Tongue (tissue), 2 donors: Measurements from ENCODE around the gene HKDC1. TPM values are rescaled to one million over a fixed set of nuclear protein-coding genes. Genes with fewer than 3 reads are reported as not detected.
"Not testable (repeated sequence)": the region's sequence is repeated elsewhere in the genome, so short reads cannot be mapped to it uniquely, and the experiment has no call there.

Experiments used
- DNase-seq: peaks from one replicate; pipeline ENCODE4 v3.0.0-alpha.2; 2015
- total RNA-seq: library from RNA; depleted of rRNA; stranded (reverse); fragments of >200 nt; gene quantifications from one replicate; pipeline ENCODE4 v1.2.3, GENCODE V29; 2014

The HKDC1 gene
- total RNA-seq, 1 donor from 2014 or later, result 0.51 TPM

GRCh38 chr10:69243817-69244216 is 23.7 kb downstream of the HKDC1 start:
- no peak for DNase-seq

GRCh38 chr10:69246036-69246435 is 25.9 kb downstream of the HKDC1 start:
- DNase-seq, result no peak

GRCh38 chr10:69246581-69247312 is 26.6 kb downstream of the HKDC1 start:
- DNase-seq, result no peak

DNA sequence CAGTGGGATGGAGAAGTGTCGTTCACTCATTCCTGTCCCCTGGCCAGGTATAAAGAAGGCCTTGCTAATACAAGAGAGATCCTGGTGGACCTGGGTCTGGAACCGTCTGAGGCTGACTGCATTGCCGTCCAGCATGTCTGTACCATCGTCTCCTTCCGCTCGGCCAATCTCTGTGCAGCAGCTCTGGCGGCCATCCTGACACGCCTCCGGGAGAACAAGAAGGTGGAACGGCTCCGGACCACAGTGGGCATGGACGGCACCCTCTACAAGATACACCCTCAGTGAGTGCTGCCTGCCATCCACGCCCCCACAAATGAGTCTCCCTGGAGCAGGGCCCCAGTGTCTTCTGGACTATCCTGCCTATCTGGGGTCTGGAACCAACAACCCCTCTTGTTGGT is 27.2 kb downstream of the HKDC1 start:
- DNase-seq, result no peak

DNA sequence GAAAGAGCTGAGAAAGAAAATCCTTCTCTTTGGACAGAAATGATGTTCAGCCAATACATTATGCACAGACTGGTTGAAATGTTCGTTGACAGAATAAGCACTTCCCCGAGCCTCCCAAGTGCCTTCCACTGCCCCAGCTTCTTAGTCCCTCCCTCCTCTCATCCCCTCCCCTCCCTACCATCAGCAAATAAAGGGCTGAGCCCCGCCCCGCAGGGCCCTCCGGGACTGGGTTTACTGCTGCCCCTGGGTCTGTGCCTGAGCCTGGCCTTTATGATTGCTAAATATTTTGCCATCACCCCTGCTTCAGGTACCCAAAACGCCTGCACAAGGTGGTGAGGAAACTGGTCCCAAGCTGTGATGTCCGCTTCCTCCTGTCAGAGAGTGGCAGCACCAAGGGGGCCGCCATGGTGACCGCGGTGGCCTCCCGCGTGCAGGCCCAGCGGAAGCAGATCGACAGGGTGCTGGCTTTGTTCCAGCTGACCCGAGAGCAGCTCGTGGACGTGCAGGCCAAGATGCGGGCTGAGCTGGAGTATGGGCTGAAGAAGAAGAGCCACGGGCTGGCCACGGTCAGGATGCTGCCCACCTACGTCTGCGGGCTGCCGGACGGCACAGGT is 28.1 kb downstream of the HKDC1 start:
- DNase-seq, result no peak

DNA sequence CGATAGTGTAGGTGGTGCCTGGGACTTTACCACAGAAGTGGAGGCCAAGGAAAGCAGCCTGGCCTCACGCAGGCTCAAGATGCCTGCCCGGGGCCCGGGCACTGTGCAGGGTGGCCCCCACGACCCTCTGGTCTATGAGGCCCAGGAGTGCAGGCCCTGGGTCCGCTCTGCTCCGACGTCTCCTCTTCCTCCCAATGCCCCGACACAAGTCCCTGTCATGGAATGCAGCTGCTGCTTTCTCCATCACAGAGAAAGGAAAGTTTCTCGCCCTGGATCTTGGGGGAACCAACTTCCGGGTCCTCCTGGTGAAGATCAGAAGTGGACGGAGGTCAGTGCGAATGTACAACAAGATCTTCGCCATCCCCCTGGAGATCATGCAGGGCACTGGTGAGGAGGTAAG is 29.9 kb downstream of the HKDC1 start:
- no peak for DNase-seq

GRCh38 chr10:69251417-69251816 is 31.3 kb downstream of the HKDC1 start:
- not testable (repeated sequence) for DNase-seq

DNA sequence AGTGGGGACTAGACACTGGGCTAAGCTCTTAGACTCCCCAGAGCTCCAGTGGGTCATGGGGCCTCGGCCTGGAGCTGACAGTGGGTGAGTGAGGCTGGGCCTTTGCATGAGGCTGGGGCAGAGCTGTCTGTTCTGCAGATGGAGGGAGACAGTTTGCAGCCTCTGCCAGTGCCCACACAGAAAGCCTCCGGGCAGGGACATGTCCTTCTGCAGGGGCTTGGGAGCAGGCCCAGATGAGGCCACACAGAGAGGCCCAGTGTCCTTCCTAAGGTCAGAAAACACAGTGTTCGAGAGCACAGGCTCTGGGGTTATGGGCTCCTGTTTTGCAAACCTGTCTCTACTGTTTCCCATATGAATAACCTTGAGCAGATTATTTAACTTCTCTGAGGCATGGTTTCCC is 33.0 kb downstream of the HKDC1 start:
- DNase-seq, result no peak

GRCh38 chr10:69254877-69255276 is 34.7 kb downstream of the HKDC1 start:
- no peak for DNase-seq

DNA sequence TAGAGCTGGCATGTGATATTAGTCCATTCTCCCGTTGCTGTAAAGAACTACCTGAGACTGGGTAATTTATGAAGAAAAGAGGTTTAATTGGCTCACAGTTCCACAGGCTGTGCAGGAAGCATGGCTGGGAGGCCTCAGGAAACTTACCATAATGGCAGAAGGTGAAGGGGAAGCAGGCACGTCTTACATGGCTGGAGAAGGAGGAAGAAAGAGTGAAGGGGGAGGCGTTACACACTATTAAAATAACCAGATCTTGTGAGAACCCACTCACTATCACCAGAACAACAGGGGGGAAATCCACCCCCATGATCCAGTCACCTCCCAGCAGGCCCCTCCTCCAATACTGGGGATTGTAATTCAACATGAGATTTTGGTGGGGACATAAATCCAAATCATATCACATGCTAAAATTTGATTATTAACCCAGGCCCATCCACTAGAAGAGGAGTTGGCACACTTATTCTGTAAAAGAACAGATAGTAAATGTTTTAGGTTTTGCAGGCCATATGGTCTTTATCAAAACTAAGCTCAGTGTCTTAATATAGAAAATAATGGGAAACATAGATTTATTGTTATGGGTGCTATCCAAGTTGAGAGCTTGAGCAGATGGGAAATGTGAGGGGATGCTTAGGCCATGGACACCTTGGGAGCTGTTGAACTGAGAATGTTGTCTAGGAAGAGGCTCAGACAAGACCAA is 39.6 kb downstream of the HKDC1 start:
- no peak for DNase-seq

GRCh38 chr10:69261184-69261583 is 41.1 kb downstream of the HKDC1 start:
- DNase-seq, result no peak

DNA sequence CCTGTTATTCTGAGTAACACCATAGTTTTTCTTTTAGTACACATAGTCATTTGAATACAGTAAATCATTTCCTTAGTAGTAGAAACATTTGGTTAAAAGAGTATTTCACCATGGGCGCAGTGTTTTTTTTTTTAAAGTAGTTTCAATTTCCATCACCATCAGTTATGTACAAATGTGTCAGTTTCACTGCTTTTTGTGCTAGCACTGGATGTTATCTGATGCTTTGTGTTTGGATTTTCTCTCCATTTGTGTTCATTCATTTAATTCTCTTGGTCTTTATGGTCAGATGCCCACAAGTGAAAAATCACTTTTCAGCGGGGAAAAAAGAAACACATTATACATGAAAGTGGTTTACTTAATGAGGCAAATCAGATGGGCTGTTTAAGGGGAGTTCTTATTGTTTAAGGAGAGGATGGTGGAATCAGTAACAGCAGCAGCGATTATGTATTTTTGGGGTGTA is 42.2 kb downstream of the HKDC1 start:
- no peak for DNase-seq

DNA sequence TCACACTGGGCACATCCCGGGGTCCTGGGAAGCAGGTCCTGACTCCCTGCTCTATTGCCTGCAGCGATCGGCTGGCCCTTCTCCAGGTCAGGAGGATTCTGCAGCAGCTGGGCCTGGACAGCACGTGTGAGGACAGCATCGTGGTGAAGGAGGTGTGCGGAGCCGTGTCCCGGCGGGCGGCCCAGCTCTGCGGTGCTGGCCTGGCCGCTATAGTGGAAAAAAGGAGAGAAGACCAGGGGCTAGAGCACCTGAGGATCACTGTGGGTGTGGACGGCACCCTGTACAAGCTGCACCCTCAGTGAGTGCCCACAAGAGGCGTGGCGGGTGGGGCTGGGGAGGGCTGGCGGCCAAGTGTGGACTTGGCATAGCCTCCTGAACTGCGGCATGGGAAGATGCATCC is 45.4 kb downstream of the HKDC1 start:
- DNase-seq, result no peak

- DNase-seq, result no peak
Measured at GRCh38 chr10:69268761-69269416, 48.8 kb downstream of the HKDC1 start.

- DNase-seq, result no peak
Measured at GRCh38 chr10:69269761-69270160, 49.6 kb downstream of the HKDC1 start.

- DNase-seq, result no peak
Measured at GRCh38 chr10:69270990-69271389, 50.9 kb downstream of the HKDC1 start.

- DNase-seq, result no peak
Measured at GRCh38 chr10:69272624-69273023, 52.5 kb downstream of the HKDC1 start.

DNA sequence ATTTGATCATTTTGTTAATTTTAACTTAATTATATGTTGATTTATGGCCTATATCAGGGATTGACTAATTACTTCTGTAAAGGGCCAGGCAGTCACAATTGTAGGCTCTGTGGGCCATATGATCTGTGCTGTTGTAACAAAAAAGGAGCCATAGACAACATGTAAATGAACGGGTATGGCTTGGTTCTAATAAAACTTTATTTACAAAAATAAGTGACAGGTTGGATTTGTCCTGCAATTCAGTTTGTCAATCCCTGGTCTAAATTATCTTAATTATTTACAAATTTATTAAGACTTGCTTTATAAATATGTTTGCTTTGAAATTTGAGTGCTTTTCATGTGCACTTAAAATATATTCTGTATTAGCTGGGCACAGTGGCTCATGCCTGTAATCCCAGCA is 55.3 kb downstream of the HKDC1 start:
- DNase-seq, result no peak

GRCh38 chr10:69276503-69276902 is 56.4 kb downstream of the HKDC1 start:
- DNase-seq, result no peak

GRCh38 chr10:69278446-69278963 is 58.4 kb downstream of the HKDC1 start, which contains the start of gene HK1:
HK1 (plus strand) TSS chr10:69278496.
- peak; percentile 26 for DNase-seq

GRCh38 chr10:69279110-69279509 is 59.0 kb downstream of the HKDC1 start:
- no peak for DNase-seq
